HG03175 (cell line): ENCODE results near the gene TREML2.
A peak's percentile ranks its signal among the peaks of the same experiment; 100 is the strongest.
"Not testable (repeated sequence)": the region's sequence is repeated elsewhere in the genome, so short reads cannot be mapped to it uniquely, and the experiment has no call there.

Experiments used
- ATAC-seq: cut with Tn5 transposase; IDR thresholded peaks from one replicate; pipeline ENCODE4 v1.9.1; 2021; ENCODE audit warnings: mild to moderate bottlenecking, moderate library complexity; ENCODE audit not compliant: unreplicated experiment

Gene TREML2

GRCh38 chr6:41209547-41210320 lies 8.8 kb upstream of the TREML2 start:
- ATAC-seq, result no peak

GRCh38 chr6:41208439-41209106 lies 7.6 kb upstream of the TREML2 start:
- ATAC-seq, result no peak

GRCh38 chr6:41204156-41204555 lies 3.2 kb upstream of the TREML2 start:
- no peak for ATAC-seq

- ATAC-seq, result no peak
Measured at GRCh38 chr6:41201764-41202173, 820 bp upstream of the TREML2 start.

GRCh38 chr6:41200296-41200900 lies 551 bp downstream of the TREML2 start:
- peak; percentile 30 for ATAC-seq

GRCh38 chr6:41199552-41200246 lies 1.2 kb downstream of the TREML2 start:
- ATAC-seq, result peak; percentile 50

GRCh38 chr6:41197234-41197633 lies 3.7 kb downstream of the TREML2 start:
- no peak for ATAC-seq

- no peak for ATAC-seq
Measured at GRCh38 chr6:41194386-41194785, 6.6 kb downstream of the TREML2 start.

GRCh38 chr6:41193884-41194283 lies 7.1 kb downstream of the TREML2 start:
- ATAC-seq, result no peak

- ATAC-seq, result no peak
Measured at GRCh38 chr6:41193171-41193734, 7.7 kb downstream of the TREML2 start.

- ATAC-seq, result no peak
Measured at GRCh38 chr6:41191569-41191968, 9.4 kb downstream of the TREML2 start.

GRCh38 chr6:41190791-41191190 lies 10.2 kb downstream of the TREML2 start:
- no peak for ATAC-seq

- no peak for ATAC-seq
Measured at GRCh38 chr6:41189967-41190366, 11.0 kb downstream of the TREML2 start.

GRCh38 chr6:41189046-41189445 lies 11.9 kb downstream of the TREML2 start:
- ATAC-seq, result not testable (repeated sequence)

- no peak for ATAC-seq
Measured at GRCh38 chr6:41187924-41188886, 12.7 kb downstream of the TREML2 start.

- no peak for ATAC-seq
Measured at GRCh38 chr6:41186031-41186562, 14.9 kb downstream of the TREML2 start.

GRCh38 chr6:41184761-41185160 lies 16.2 kb downstream of the TREML2 start:
- ATAC-seq, result no peak

GRCh38 chr6:41182069-41183034 lies 18.6 kb downstream of the TREML2 start:
- peak; percentile 71 for ATAC-seq
